Panc1 (cell line): ENCODE results near the gene STXBP3.

Experiments
- CTCF ChIP-seq: fragments of 450-650 bp; IDR thresholded peaks from 2 replicates; pipeline ENCODE4 v1.5.1; 2017; ENCODE audit warnings: mild to moderate bottlenecking
- POLR2AphosphoS5 ChIP-seq: IDR thresholded peaks from 2 replicates; pipeline ENCODE4 v1.6.1; 2012; ENCODE audit warnings: mild to moderate bottlenecking, low read depth, low read length, moderate library complexity
- SIN3A ChIP-seq: IDR thresholded peaks from 2 replicates; pipeline ENCODE4 v1.6.1; 2012; ENCODE audit warnings: low read depth, mild to moderate bottlenecking, low read length, moderate library complexity, borderline replicate concordance; ENCODE audit not compliant: insufficient read depth
- TCF7L2 ChIP-seq: IDR thresholded peaks from 2 replicates; pipeline ENCODE4 v1.6.1; 2011; ENCODE audit warnings: mild to moderate bottlenecking, low read depth, low read length, inconsistent platforms
- TF ChIP-seq, protein P1 (sequence below), 2 experiments: IDR thresholded peaks; 2 replicates each; pipeline ENCODE4 v1.6.1; 2011 to 2012; ENCODE audit warnings: low read depth in 2 of 2, control low read depth in 1 of 2, low read length in 1 of 2, mild to moderate bottlenecking in 1 of 2, moderate library complexity in 1 of 2; ENCODE audit not compliant: insufficient read depth in 1 of 2

DNA sequence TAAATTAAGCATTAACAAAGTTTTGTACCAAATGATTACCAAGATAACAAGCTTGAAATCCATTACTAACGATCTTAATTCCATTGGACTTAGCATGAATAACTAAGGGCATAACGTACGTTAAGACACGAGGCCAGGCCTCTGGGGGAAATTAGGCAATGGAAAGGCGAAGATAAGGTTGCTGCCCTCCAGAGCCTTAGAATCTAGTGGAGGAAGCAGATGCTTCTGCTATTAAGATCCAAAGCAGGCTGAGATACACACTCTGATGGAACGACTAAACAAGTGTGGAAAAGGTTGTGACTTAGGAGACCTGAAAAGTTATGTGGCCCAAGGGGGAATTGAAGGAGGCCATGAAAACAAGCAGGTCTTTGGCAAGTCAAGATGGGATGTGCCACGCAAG lies 104.5 kb downstream of the STXBP3 start:
- TF ChIP-seq CTCF (no peak), POLR2AphosphoS5 (no peak), TCF7L2 (no peak), SIN3A (no peak)
- TF ChIP-seq, protein P1, sequence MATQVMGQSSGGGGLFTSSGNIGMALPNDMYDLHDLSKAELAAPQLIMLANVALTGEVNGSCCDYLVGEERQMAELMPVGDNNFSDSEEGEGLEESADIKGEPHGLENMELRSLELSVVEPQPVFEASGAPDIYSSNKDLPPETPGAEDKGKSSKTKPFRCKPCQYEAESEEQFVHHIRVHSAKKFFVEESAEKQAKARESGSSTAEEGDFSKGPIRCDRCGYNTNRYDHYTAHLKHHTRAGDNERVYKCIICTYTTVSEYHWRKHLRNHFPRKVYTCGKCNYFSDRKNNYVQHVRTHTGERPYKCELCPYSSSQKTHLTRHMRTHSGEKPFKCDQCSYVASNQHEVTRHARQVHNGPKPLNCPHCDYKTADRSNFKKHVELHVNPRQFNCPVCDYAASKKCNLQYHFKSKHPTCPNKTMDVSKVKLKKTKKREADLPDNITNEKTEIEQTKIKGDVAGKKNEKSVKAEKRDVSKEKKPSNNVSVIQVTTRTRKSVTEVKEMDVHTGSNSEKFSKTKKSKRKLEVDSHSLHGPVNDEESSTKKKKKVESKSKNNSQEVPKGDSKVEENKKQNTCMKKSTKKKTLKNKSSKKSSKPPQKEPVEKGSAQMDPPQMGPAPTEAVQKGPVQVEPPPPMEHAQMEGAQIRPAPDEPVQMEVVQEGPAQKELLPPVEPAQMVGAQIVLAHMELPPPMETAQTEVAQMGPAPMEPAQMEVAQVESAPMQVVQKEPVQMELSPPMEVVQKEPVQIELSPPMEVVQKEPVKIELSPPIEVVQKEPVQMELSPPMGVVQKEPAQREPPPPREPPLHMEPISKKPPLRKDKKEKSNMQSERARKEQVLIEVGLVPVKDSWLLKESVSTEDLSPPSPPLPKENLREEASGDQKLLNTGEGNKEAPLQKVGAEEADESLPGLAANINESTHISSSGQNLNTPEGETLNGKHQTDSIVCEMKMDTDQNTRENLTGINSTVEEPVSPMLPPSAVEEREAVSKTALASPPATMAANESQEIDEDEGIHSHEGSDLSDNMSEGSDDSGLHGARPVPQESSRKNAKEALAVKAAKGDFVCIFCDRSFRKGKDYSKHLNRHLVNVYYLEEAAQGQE (IDR thresholded peaks at IDR 0.05; ENCODE audit: insufficient read depth in 1 of 2, low read depth in 2 of 2, low read length in 1 of 2), result no peak
